HG02938 (cell line): ENCODE measurements around the gene LTC4S.
"Not testable (repeated sequence)": the region's sequence is repeated elsewhere in the genome, so short reads cannot be mapped to it uniquely, and the experiment has no call there.

ENCODE experiments used
- ATAC-seq: cut with Tn5 transposase; IDR thresholded peaks from one replicate; pipeline ENCODE4 v1.9.1; 2021; ENCODE audit warnings: mild to moderate bottlenecking, moderate library complexity; ENCODE audit not compliant: unreplicated experiment

Gene LTC4S

DNA sequence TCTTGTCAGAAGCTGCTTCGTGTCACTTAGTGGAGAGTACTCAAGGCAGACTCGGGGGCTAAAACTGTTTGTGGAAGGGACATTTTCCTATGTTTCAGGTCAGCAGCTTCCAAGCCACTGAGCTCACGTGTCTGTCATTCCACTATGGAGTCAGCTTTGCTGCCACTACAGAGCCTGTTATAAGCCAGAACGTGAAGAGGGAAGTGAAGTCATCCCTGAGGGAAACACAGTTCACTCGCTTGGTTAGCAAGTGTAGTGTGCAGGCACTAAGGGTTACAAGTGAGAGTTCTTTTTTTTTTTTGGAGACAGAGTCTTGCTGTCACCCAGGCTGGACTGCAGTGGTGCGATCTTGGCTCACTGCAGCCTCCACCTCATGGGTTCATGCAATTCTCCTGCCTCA lies 24.5 kb upstream of the LTC4S start:
- ATAC-seq: no peak

DNA sequence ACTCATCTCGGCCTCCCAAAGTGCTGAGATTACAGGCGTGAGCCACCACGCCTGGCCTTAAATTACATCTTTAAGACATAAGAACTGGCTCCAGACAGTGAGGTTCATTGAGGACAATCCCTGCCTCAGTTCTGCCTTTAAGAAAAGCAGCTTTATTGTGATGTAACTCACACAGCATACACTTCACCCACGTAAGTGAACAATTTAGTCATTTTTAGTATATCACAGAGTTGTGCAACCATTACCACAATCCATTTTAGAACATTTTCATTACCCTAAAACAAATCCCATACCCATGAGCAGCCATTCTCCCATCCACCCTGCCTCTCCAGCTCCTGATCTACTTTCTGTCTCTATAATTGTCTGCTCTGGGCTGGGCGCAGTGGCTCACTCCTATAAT lies 24.0 kb upstream of the LTC4S start:
- ATAC-seq: no peak

DNA sequence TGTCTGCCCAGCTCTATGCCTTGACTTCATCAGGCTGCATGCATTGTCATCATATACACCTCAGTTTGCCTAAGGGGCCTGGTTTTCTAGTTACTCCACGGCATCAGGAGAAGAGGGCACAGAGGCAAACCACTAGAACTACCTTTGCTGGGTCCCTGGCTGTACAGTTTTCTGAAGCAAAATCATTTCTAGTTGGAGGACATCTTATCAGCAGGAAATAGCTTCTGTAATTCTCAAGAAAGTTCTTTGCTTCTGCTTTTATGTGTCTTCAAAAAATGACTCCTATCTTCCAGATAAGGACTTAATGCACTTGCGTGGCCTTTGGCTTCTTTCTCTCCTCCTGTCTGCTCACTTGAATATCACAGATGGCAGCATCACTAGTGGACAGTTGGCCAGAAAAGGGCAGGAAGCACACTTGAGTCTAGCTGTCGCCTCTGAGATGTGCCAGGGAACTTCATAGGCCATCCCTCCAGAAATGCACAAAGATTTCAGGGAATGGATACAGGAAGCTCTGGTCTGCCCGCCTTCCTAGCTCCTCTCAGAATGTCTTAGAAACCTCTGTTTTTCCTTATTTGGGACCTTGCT lies 22.4 kb upstream of the LTC4S start:
- no peak for ATAC-seq

DNA sequence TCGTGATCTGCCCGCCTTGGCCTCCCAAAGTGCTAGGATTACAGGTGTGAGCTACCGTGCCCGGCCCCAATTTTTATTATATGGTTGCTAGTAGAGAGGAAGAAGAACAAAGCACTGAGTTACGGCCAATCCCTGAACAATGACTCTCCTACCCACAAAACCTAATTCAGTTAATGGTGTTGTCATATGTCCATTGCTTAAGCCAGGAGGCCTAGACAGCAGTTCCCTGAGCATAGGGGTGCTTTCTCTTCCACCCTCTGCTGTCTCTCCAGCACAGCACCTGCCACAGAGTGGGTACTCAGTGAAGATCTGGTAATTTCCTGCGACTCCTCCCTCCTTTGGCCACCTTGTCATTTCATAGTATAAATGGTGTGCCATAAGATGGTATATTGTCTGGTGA lies 21.4 kb upstream of the LTC4S start:
- ATAC-seq: no peak

DNA sequence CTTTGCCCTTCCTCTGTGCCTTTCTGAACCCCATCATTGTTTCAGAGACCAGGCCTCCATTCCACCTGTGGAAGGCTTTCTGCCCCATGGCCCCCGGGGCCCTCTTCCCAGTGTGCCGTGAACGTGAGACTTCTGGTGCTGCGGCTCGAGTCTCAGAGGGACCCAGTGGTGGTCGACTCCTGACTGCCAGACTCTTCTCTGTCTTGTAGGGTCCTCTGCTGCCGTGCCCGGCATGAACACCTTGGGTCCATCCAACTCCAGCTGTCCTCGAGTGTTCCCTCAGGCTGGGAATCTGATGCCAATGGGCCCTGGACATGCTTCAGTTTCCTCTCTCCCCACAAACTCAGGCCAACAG lies 20.1 kb upstream of the LTC4S start:
- no peak for ATAC-seq

DNA sequence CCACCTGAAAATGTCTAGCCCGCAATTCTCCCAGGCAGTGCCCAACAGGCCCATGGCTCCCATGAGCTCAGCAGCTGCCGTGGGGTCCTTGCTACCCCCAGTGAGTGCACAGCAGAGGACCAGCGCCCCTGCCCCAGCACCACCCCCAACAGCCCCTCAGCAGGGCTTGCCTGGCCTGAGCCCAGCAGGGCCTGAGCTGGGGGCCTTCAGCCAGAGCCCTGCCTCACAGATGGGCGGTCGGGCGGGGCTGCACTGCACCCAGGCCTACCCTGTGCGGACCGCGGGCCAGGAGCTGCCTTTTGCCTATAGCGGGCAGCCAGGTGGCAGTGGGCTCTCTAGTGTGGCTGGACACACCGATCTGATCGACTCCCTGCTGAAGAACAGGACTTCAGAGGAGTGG lies 19.3 kb upstream of the LTC4S start:
- ATAC-seq: no peak

DNA sequence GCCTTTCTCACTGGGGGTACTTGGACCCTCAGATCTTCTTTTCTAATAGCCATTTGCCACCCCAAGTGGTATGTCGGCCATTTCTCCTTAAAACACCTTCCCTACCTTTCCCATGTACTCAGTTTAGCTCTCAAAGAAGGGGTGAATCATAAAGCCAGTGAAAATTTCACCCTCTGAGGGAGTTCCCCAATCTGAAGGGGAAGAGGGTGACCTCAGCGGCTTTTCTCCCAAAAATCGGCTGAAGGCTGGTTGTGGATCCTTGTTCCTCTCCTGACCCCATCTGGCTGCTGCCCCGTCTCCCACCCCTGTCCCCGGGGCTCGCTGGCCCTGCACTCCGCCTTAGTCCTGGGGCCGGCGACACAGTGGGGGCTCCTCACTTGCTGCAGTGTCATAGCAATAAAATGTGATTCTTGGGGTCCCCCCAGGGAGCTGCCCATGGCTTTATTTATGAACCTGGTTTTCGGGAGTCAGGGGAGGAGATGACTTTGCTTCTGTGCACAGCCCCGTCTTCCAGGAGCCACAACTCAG lies 17.3 kb upstream of the LTC4S start:
- ATAC-seq: no peak

DNA sequence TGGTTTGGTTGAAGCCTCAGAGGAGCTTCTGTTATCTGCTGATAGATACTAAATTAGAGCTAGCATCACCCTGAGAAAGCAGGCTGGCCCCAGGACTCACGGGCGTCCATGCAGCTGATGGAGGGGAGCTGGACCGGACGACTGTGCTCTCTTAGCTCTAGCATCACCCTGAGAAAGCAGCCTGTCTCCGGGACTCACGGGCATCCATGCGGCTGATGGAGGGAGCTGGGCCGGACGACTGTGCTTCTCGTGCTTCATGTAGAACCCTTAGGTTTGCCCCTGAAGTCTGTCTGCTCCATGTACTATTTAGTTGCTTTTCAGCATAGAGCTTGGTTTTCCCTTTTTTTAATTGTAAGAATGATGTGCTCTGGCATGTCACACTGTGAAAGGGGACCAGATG lies 16.3 kb upstream of the LTC4S start:
- ATAC-seq: no peak

DNA sequence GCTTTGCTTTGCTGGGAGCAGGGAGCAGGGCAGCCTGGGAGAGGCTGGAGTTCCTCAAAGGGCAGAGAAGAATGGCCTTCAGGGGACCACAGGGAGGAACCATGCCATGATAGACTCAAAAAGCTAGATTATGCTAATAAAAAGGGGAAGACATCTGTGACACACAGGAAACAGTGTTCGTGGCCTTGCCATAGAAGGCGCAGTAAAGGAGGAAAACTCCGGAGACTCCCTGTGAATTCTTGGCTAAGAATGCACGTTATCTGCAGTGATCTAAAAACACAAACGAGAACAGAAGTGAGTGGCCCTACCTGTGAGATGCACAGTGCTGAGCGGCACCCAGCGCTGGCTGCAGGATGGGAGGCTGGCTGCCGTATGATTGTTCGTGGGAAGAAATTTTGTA lies 15.9 kb upstream of the LTC4S start:
- no peak for ATAC-seq

DNA sequence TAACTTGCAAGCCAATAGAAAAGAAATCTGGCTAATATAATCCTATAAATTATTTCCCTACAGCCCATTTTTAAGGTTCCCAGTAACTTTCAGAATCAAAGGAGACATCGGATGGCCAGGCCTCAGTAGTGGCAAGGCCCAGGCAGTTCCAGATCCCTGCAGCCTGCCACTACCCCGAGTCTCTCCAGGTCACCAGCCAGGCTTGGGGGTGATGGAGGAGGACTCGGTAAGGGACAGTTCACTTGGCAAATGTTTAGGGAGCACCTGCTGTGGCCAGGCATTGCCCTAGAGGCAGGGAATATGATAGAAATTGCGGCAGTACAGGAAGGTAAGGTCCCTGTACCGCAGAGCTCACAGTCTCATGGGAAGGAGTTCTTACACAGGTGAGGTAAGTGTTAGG lies 15.2 kb upstream of the LTC4S start:
- ATAC-seq: no peak

DNA sequence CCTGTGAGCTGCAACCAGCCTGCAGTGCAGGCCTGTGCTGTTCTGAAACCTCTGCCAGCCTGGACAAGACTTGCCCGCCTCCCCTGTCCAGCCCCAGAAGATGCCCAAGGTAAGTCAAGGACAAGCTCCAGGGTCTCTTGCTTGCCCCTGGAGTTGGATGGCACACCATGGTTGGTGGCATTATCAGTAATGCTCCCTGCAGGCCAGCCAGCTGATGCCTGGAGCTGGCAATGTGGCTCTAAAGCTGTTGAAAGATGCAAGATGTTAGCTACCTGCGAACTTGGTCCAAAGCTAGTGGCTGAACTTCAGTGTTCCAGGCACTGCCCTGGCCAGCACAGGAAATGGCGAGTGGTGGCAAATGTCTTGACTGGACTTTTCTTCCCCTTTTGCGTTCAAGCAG lies 14.0 kb upstream of the LTC4S start:
- ATAC-seq: no peak

DNA sequence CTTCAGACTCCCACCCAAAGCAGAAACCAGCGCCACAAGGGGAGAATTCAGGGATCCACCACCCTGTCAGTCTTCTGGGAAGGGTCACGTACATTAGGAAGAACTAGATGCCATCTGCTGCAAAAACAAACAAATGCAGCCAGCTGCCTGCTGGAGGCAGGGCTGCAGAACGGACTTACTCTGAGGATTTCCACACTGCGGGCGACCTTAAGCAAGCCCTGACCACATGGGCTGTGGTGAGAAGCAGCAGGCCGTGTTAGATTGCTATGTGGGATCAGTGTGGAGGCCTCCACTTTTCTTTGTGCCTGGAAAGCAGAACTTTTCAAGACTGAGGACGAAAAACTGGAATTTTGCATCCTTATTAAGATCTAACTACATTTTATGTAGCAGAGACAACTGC lies 13.4 kb upstream of the LTC4S start:
- no peak for ATAC-seq

DNA sequence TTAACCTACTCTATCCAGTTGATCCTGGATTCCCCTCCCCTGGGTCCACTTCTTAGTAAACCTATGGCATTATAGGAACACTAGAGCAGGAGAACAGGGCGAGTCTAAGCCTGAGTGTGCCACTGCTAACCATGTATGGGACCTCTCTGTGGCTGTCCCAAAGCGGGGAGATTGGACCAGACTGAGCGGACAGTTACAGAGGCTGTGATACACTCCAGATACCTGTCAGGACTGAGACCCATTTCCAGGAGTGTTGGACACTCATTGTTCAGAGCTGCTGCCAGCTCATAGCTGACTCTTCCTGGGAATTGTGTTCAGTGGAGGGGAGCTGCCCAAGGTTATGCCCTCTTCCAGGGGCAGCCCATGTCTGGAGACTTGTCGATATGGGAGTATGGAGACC lies 11.9 kb upstream of the LTC4S start:
- ATAC-seq: no peak

DNA sequence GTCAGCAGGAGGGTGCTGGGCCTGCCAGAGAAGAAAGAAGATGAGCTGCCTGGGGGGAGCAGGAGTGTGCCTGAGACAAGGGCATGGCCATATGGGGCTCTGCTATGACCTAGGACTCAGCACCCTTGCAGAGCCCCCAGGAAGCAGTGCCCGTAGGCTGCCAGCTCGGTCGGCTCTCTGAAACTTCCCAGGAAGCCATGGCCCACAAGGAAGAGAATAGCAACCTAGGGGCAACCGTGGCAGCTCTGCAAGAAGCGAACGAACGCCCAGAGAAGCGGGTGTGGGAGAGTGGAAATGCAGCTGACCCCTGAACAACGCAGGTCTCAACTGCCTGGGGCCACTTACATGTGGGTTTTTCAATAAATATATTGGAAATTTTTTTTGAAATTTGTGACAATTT lies 10.7 kb upstream of the LTC4S start:
- ATAC-seq: no peak

DNA sequence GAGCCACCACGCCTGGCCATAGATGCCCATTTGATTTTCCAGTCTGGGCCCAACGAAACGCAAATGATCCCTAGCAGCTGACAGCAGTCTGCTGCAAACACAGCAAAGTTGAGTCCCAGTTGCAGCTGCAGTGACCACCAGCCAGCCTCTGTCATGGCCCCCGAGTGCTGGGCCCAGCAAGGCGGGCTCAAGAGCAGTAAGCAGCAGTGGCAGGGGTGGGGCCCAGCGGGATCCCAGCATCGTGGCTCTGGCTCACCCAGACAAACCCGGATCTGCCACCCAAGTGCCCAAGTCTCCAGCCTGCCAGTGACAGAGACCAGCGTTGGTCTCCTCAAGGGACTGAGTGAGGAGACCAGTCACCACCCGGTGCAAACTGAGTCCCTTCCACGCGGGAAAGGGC lies 6.9 kb upstream of the LTC4S start:
- ATAC-seq: no peak

DNA sequence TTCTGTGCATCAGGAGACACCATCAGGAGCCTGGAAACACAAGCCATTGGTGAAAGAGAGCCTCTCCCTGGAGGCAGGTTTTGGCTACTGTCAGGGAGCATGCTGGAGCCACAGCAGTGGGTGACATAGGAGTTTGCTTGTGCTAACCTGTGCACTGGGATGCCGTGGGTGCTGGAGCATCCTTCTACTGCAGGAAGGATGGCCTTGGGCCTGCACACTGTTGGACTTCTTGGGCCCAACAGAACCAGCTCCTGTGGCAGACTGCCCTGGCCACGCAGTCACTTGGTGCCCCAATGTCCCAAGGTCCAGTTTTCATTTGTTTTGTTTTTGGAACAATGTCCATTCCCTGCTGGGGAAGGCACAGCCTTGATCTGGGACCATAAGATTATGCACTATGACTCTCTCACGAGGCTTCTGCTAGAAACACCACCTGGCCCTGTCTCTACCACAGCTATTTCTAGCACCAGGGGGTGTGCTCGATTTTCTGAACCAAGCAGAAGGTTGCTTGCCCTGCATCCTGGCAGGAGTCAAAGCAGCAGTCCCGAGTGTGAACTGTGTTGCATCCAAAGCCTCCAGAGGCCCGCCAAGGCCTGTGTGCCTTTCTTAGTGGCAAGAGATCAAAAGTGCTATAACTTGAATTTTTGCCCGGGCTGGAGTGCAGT lies 5.5 kb upstream of the LTC4S start:
- no peak for ATAC-seq

DNA sequence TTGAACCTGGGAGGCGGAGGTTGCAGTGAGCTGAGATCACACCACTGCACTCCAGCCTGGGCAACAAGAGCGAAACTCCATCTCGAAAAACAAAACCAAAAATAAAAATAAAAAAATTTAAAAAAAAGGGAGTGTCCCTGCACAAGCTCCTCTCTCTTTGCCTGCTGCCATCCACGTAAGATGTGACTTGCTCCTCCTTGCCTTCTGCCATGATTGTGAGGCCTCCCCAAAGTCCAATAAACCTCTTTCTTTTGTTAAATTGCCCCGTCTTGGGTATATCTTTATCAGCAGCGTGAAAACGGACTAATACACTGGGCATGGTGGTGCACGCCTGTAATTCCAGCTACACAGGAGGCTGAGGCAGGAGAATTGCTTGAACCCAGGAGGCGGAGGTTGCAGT lies 4.5 kb upstream of the LTC4S start:
- not testable (repeated sequence) for ATAC-seq

DNA sequence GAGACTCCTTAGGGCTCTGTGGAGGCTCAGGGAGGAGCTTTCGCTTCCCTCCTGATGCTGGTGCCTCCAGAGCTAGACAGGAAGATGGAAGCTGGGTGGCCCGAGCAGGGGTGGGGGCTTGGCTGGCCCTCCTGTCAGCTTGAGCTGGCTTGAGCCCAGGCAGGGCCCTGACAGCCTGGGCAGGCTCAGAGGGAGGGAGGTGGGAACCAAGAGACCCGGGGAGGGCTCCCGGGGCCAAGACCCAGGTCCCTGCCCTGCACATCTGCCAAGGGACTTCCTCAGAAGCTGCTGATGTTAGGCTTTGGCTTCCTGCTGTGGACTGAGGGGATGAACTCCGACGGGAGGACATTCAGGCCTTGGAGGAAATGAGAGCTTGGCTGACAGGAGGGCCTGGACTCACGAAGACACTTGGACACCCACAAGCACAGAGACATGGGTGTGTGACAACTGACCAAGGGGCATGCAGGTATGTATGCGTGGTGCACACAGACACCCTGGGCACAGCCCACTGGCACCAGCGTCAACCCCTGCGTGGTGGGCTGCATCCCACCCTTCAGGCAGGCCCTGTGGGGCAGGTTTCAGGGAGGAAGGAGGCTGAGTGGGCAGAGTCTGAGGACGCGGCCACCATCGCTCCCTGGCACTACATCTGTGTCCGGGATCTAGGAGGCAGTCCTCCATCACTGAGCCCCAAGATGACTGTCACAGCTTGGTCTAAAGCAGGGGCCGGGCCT lies 1.7 kb upstream of the LTC4S start:
- no peak for ATAC-seq

DNA sequence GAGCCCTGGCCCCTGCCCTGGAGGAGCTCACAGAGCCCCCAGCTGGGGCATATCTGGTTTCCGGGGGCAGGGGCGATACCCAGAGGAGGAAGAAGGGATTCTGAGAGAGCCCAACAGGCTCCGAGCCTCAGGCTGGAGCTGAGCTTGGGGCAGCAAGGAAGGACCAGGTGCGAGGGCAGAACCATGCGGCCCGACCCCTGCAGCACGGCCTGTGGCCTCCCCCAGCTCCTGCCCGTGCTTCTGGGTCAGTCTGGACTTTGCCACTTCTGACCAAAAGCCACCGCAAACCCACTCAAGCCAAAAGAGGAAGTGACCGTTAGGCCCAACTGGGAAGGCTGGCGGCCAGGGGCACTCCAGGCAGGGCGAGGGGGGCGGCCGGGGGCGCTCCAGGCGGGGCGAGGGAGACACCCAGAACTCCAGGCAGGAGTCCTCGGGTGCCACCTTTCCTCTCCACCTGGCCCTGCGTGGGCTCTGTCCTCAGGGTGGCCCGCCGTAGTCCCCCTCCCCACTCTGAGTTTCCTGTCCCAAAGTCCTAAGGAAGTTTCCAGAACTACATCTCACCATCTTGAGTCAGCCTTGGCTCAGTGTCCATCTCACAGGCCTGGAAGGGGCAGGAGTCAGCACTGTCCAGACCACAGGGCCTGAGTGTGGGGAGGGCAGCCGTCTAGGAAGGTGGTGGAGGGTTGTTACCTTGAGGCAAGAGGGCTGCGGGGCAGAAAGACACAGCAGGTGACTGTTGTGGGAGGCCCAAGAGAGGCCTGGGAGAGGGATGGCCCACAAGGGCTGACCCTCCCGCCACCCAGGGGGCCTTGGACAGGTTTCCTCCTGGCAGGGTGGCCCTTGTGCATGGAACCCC lies 946 bp upstream of the LTC4S start:
- no peak for ATAC-seq

DNA sequence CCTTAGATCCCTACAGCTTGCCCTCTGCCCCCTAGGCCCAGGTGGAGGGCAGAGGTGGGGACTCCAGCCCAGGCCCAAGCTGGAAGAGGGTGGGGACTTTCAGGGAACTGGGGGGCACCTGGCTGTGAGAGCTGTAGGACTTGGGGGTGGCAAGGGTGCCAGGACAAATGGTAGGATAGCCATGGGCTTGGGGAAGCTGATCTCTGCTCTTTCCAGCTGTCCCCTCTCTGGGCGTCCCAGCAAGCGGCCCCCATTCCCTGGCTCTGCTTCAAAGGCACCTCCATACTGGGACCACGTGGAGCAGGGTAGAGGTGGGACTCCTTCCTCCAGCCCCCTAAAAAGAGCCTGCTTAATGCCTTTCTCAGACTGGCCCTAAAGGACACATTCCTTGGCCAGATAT lies 385 bp downstream of the LTC4S start:
- no peak for ATAC-seq

DNA sequence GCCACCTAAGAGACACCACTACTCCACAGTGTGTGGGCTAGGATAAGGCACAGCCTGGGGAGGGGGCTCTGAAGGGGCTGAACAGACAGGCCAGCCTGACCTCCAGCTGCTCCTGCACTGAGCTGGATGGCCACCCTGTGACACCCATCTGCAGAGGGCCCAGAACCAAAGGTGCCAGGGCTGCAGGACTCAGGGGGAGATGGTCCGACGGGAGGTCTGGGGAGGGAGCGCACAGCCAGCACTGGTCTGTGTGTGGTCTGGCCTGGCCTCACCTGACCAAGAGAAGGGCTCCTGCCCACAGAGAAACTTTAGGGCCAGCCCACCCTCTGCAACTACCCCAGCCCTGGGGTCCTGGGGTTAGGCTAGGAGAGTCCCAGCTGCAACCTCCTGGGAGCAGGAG lies 789 bp downstream of the LTC4S start:
- no peak for ATAC-seq
